Astrocyte of the hippocampus (primary cell): ENCODE measurements around the gene FGF13.

Experiments
- DNase-seq: peaks from one replicate; pipeline ENCODE4 v3.0.0; 2011; ENCODE audit warnings: low read depth, low spot score

The FGF13 gene

DNA sequence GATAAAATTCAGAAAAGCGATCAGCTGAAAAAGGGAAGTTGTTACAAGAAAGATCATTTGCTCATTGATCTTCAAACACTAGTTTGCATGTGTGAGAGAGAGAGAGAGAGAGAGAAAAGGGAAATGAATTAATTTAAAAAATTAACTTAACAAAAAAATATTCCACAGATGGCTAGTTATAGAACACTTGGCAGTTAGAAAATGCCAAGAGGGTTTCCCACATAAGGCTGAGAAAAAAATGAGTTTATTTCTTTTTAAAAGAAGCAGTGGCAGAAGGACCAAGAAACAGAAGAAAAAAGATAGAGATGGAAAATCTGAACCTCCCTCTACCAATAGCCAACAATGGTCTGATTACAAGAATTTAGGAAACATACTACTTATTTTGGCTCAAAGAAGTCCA is 47.1 kb downstream of the FGF13 start:
- no peak for DNase-seq

DNA sequence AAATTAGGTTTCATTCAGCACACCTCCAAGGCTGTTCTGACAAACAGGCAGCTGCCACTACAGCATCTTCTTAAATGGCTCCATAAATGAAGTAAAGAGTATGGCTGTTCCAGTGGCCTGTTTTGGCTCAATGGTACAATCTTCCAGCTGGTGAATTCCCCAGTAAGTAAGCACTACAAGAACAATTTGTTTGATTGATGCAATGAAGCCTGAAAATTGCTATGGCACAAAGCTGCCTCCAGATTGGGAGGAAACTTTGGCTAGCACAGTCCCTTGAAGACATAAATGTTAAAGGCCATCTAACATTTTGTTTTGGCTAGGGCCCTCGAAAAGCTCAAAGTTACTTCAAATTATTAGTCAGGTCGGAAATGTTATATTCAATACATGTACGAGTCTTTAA is 47.5 kb downstream of the FGF13 start:
- no peak for DNase-seq

DNA sequence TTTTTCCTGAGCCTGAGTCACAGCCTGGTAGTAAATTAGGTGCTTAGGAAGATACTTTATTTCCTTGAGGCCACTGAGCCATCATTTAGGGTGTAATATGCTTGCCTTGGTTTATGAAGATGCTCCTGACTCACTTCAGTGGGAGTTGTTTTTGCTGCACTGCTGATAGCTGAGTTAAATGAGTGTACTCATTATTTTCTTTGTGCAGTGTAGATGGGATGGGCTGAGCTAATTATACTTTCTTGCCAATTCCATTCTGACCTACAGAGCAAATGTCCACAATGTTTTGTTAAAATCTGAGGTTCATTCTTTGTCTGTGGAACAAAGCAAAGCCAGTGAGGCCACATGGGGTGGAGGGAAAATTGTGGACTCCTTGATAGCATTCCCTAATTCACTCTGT is 60.0 kb downstream of the FGF13 start:
- no peak for DNase-seq

DNA sequence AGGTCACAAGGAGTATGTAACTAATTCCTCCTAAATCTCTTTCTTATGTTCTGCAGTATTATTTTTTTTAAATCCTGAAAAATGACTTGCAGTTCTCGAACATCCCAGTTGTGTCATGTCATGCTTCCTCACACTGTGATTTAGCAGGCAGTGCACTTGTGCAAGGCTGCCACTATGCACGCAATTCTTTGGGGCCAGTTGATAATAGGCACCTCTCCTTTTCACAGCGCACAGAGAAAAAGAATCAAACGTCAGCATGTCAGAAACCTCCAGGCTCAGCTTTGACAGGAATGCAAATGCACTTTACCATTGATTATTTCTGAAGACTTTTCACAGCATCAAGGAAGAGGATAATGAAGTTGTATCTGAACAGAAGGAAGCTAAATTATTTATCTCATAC is 62.9 kb downstream of the FGF13 start:
- no peak for DNase-seq

DNA sequence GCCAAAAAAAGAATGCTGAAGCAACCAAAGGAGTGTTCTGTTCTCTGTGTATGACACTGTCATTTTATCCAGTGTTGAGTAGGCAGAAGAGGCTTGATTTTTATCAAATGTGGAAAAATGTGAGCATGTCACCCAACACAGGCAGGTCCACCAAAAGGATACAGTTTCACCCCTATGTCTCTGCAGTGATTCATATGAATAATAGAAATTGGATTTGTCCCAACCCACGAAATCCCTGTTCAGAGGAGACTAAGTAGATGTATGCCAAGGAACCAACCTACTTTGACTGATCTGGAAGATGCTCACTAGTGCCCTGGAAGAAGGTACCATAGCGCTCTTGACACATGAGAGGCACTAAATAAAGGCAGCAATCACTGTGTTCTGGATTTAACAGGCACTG is 72.5 kb downstream of the FGF13 start:
- DNase-seq: peak; percentile 28
